ENCODE measurements around the gene ALAS1.
"Not testable (repeated sequence)": the region's sequence is repeated elsewhere in the genome, so short reads cannot be mapped to it uniquely, and the experiment has no call there.

ALAS1 gene

GRCh38 chr3:52177701-52178042 lies 20.3 kb upstream of the ALAS1 start:
- no peak for DNase-seq

GRCh38 chr3:52178126-52178525 lies 19.8 kb upstream of the ALAS1 start:
- DNase-seq, result not testable (repeated sequence)

- no peak for DNase-seq
Observed at GRCh38 chr3:52178537-52178936, 19.4 kb upstream of the ALAS1 start.

GRCh38 chr3:52181543-52181942 lies 16.4 kb upstream of the ALAS1 start:
- no peak for DNase-seq

GRCh38 chr3:52182196-52182595 lies 15.8 kb upstream of the ALAS1 start:
- no peak for DNase-seq

GRCh38 chr3:52182691-52183090 lies 15.3 kb upstream of the ALAS1 start:
- DNase-seq, result no peak

GRCh38 chr3:52183786-52184445 lies 14.0 kb upstream of the ALAS1 start:
- DNase-seq, result no peak

GRCh38 chr3:52184690-52185089 lies 13.3 kb upstream of the ALAS1 start:
- DNase-seq, result no peak

- DNase-seq, result no peak
Observed at GRCh38 chr3:52185311-52185710, 12.6 kb upstream of the ALAS1 start.

GRCh38 chr3:52185837-52186236 lies 12.1 kb upstream of the ALAS1 start:
- no peak for DNase-seq

GRCh38 chr3:52186729-52187128 lies 11.2 kb upstream of the ALAS1 start:
- no peak for DNase-seq

GRCh38 chr3:52188556-52188955 lies 9.4 kb upstream of the ALAS1 start:
- DNase-seq, result no peak

GRCh38 chr3:52190294-52191074 lies 7.5 kb upstream of the ALAS1 start:
- no peak for DNase-seq

GRCh38 chr3:52191663-52192062 lies 6.3 kb upstream of the ALAS1 start:
- no peak for DNase-seq

- no peak for DNase-seq
Observed at GRCh38 chr3:52193065-52193464, 4.9 kb upstream of the ALAS1 start.

- DNase-seq, result no peak
Observed at GRCh38 chr3:52194485-52195290, 3.3 kb upstream of the ALAS1 start.

GRCh38 chr3:52195291-52195597 lies 2.7 kb upstream of the ALAS1 start:
- no peak for DNase-seq

- DNase-seq, result no peak
Observed at GRCh38 chr3:52195823-52196331, 2.1 kb upstream of the ALAS1 start.

GRCh38 chr3:52196977-52197376 lies 983 bp upstream of the ALAS1 start:
- no peak for DNase-seq

- no peak for DNase-seq
Observed at GRCh38 chr3:52197499-52197841, 490 bp upstream of the ALAS1 start.

- DNase-seq, result no peak
Observed at GRCh38 chr3:52198643-52199608, 966 bp downstream of the ALAS1 start.

GRCh38 chr3:52200981-52201679 lies 3.2 kb downstream of the ALAS1 start:
- DNase-seq, result no peak
